GM19372 (cell line): Measurements from ENCODE around the gene IFITM10.

Source experiments
- ATAC-seq: cut with Tn5 transposase; IDR thresholded peaks from one replicate; pipeline ENCODE4 v1.9.1; 2021; ENCODE audit warnings: mild to moderate bottlenecking, low read depth, moderate library complexity; ENCODE audit not compliant: unreplicated experiment

IFITM10 gene

DNA sequence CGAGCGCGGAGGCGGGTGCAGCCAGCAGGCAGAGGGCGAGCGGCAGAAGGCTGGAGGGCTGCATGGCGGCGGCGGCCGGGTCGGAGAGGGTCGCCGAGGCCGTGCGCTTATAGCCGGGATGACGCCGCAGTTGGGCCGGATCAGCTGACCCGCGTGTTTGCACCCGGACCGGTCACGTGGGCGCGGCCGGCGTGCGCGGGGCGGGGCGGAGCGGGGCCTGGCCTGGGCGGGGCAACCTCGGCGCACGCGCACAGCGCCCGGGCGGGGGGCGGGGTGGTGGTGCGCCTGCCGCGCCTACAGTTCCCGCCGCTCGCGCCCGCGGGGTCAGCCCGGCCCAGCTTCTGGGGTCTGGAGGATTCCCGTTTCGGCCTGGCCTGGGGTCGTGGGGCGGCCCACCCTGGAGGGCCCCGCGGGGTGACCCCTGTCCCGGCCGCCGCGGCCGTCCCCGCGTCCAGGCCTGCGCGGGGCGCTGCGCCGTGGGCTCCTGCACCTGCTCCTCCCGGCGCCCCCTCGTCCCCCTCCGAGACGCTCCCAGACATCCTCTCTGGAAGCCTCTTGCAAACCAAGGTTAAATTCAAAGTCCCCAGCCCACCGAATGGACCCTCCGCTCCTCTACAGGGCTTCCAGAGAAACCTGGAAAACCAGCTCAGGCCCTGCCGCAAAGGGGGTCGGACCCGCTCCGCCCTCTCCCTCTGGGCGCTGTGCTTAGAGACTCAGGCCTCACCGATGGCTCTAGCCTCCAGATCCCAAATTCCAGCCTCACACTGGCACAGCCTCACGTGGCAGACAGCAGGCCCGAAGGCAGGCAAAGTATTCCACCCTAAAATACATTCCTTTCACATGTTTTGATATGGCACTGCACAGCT, 13.6 kb upstream of the IFITM10 start, which contains the start of gene CTSD:
Gene CTSD (minus strand): TSS at position 132 of the 866 bp plus-strand sequence. CDS start 68 bp downstream, at position 64.
- peak; percentile 82 for ATAC-seq

DNA sequence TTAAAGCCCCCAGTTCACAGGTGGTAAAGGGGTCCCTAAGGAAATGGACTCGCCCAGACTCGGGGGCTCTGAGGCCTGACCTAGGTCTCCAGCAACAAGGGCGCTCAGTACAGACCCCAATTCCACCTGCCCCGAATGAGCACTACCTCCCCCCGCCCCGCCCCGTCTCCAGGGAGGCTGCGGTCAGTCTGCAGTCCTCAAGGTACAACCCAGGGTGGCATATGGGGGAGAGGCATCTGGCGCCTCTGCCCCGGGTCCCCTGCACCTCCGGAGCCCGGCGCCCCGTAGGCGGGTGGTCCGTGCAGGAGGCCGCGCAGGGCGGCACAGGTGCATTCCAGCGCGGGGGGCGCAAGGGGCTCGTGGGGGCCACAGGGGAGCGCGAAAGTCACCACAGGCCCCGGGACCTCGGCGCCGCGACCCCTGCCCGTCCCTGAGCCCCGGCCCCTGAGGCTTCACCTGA, 13.0 kb upstream of the IFITM10 start:
- ATAC-seq = peak; percentile 24

DNA sequence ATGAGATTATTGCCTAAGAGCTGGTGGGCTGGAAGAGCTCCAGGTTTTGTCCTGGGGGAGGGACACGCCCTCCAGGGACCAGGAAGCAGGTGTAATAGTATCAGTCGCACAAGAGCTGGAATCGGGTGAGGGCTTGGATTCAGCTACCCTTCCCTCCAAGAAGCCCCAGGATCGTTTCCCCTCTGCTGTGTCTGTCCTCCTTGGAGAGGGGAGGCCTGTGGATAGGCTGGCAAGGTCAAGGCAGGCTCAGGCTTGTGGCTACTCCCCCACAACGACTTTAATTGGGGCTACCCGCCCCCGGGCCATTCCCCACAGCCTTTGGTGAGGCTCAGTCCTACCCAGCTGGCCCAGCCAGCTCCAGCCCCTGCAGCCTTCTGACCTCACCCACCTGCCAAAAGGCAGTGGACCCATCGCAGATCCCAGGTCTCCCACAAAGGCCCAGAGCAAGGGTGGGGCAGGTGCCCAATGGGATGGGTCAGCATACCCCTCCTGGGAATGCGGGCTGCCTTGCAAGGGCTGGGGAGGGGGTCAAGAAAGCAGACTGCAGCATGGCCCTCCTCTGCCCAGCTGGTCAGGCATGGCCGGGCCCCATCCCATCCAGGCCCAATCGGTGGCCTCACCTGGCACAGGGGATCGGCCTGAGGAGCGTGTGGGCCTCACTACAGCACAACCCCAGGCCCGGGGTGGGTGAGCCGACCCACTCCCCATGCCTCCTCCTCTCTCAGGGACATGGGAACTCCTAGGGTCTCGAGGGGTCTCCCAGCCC, 12.3 kb upstream of the IFITM10 start:
- no peak for ATAC-seq

DNA sequence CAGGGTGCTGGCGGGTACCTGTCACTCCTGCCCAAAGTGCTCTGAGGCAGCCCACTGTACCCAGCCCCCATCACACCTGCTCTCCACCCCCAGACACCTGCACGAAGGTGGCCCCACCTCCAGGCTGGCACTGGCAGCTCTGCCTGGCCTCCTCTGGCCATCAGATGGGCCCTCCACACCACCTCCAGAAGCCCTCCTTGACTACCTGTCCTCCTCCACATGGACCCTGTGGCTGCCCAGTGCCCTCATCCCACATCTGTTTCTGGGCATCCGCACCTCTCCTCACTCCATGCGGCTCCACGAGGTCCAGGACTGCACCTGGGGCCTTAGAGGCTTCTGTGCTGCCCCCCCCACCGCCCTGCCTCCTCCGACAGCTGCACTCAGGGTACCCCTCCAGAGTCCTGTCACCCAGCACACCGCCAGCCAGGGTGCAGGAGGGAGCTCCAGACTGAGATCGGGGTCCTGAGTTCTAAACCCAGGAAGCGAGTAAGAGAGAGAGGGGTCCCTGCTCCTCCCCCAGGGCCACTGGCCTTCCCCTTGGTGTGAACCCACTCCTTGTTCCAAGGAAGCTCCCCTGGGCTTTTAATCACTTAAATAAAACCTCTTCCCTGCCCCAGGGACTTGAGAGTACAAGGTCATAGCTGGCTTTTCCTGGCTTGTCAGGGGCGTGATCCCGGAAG, 11.6 kb upstream of the IFITM10 start:
- no peak for ATAC-seq

DNA sequence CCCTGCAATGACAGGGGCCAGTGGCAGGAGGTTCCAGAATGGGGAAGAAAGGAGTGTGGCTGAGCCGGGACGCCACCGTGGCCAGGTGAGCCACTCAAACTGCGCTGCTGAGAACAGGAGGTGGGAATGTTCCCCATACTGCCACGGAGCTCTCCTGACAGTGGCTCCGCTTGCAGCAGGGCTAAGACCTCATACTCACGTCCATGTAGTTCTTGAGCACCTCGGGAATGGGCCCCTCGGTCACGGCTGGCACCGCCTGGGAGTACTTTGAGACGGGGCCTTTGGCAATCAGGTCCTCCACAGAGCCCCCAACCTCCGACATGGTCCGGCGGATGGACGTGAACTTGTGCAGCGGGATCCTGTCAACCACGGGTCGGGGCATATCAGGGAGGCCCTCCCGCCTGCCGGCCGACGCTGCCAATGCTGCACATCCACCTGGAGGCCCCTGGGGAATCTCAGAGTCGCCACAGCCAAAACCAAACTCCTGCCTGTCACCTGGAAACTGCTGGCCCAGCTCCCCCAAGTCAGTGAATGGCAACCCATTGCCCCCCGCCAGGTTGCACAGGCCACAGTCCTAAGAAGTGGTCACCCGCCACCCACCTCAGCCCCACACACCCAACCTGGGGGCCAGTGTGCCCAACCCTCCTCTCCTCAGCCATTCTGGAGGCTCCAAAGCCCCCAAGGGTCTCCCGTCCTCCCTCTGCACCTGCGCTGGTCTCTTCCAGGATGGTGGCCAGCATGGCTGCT, 10.9 kb upstream of the IFITM10 start:
- no peak for ATAC-seq

DNA sequence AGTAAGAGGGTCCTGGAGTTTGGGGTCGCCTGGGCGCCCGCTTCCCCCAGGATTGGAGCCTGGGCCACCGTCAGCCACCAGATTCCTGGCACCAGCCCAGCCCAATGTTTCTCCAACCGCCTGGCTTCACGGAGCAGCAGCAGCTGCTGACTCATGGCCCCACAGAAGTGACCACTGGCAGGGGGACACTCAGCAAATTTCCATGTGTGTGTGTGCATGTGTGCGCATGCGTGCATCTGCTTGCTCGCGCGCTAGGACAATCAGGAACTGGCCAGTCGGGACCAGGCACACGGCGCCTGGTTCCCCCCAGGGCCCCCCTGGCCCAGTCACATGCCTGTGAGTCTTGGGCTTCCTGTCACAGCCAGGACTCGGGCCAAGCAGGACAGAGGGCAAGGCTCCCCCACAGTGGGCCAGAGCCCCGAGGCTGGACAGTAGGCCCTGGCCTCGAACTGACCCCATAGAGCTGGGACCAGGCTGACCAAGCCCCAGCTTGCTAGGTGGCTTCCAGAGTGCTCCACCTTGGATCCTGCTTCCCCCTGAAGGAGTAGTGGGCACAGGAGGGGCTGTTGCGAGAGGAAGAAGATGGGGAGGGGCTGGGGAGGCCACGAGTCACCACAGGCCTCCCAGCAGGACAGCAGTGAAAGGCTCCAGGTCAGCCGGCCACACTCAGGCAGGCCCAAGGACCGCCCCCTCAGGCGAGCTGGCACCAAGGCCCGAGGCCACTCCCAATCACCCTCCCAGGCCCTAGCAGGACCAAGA, 10.1 kb upstream of the IFITM10 start:
- no peak for ATAC-seq

DNA sequence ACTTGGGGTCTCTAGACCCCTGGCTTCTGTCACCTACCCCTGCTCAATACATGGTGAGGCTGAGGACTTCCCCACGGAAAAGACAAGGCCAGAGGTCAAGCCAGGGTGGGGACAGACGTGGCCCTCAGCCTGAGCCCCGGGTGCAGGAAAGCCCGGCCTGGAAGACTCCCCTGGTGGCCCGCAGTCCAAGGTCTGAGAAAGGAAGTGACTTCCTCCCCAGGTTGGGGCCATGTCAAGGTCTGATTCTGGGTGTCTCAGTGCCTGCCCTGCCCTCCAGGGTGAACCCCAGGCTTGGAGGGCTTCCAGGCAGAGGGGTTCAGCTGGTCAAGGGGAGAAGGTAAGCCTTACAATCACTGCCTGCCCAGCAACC, 9.4 kb upstream of the IFITM10 start:
- no peak for ATAC-seq

DNA sequence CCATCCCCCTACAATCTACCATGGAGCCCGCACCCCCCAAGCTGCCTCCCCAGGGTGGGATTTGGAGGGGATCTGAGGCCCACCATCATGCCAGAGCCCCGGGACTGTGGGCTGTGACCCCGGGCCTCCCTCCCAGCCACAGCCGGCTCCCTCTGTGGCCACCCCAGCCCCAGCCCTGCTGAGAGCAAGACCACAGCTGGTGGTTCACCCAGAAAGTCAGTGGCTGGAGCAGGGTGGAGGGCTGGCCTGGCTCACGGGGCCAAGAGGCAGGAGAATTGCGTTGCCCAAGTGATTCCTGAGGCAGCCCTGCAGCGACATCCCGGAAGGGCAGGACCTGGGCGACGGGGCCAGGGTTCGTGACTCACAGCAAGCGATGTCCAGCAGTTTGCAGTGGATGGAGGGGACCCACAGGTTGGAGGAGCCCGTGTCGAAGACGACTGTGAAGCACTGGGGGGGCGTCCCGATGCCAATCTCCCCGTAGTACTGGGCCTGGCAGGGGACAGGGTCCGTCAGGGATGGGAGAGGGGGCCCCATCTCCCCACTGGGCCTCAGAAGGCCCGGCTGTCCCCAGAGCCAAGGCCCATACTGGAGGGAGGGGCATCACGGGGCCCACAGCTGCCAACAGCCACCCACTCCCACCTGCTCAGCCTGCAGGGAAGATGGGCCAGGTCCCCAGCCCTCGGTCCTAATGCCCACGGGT, 8.9 kb upstream of the IFITM10 start:
- no peak for ATAC-seq

DNA sequence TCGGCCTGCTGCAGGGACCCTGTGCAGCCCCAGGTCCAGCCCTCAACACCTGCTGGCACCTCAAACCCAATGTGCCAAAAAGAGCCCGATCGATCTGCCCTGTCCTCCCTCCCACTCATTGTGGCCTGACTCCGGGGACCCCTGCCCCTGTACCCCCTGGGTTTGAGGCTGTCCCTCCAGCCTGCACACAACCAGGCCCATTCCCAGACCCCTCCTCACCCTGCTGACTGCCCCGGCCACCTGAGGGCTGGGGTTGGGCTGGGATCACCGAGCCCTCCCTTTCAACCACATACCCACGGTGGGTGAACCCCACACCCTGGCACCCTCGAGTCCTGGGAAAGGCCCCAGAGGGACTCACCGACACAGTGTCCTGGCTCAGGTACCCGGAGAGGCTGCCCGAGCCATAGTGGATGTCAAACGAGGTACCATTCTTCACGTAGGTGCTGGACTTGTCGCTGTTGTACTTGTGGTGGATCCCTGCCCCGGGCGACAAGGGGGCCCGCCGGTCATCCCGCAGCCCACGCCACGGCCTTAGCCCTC, 8.3 kb upstream of the IFITM10 start:
- no peak for ATAC-seq

DNA sequence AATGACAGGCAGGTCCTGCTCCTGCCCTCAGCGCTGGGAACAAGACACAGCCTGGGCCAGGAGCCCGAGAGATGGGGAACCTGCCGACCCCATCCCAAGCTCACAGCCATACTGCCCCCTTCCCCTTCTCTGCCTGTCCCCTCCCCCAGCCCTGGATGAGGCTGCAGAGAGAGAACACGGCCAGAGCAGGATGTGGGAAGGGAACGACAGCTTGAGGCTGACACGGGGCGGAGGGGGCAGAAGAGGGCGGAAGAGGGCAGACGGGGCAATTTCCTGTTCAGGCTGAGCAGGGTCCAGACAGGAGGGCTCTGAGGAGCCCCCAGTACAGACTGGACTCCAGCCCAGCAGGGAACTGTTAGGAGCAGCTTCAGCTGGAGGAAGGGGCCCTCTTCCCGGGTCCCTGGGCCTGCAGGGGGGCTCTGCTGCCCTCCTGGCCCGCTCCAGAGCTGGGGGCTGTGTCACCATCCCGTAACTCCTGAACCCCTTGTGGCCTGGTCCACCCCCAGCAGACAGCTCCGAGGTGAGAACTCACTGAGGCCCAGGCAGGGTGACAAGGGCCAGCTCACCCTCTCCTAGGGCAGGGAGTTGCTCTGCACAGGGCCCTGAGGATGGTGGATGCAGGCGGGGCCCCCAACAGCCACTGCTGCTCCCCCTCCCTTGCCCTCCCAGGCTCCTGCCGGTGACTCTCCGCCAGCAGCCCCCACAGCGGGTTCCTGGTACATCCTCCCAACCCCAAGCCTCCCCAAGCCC, 7.6 kb upstream of the IFITM10 start:
- ATAC-seq = no peak

DNA sequence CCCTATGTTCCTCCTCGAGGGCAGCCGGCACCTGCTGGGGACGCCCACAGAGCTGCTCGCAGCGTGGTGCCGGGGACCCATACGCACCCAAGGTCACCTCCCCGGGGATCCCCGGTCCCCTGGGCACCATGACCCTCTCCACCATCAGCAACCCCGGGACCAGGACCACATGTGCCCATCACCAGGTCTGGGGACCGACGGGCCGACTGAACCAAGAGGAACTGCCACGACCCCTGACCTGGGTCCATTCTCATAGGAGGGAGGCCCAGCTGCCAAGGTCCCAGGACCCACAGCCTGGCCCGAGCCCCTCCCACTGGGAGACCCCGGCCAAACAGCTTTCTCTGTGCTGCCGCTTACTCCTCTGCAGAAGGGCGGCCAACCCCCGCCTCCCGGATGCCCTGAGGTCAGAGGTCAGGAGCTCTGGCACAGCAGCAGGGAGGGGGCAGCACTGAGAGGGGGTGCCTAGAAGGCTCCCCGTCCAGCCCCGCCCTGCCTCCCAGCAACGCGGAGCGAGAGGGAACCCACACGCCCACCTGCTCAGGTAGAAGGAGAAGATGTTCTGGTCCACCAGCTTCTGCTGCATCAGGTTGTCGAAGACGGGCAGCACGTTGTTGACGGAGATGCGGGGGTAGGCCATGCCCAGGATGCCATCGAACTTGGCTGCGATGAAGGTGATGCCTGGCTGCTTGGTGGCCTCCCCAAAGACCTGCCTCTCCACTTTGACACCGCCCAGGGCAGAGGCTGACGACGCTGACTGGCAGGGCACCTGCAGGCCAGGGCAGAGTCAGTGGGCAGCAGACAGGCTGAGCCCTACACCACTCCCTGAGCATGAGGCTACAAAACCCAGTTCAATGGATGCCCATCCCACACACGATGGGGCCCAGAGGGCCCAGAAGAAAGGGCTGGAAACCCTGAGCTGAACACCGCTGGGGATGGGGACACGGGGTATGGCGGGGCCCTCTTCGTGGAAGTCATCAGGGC, 6.7 kb upstream of the IFITM10 start:
- ATAC-seq = no peak

DNA sequence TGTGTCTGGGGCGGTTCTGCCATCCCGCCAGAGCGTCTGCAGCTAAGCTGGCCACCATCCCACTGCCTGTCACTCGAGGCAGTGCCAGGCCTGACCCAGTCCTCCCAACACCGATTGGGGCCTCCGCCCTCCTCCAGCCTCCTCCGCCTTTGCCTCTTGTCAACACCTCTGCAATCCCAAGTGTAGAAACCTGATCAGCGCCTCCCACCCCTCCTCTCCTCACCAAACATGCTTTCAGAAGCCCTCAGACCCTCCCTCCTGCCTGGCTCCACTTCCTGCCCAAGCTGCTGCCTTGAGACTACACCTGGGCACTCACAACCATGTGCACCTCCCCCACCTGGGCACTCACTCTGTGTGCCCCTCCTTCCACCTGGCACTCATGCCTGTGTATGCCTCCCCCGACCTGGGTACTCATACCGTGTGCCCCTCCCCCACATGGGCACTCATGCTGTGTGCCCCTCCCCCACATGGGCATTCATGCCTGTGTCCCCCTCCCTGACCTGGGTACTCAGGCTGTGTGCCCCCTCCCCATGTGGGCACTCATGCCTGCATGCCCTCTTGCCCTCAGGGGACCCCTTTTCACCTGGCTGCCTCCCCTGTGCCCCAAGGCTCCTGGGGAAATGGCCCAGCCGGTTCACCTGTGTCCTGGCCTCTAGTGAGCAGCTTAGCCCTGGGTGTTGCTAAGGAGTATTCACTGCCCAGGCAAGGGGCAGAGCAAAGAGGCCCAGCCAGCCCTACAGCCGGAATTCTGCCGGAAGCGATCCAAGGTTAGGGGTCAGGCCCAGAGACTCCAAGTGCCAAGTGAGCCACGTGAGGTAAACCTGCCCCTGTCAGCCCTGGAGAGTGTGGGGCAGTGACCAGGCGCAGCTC, 5.5 kb upstream of the IFITM10 start:
- no peak for ATAC-seq

DNA sequence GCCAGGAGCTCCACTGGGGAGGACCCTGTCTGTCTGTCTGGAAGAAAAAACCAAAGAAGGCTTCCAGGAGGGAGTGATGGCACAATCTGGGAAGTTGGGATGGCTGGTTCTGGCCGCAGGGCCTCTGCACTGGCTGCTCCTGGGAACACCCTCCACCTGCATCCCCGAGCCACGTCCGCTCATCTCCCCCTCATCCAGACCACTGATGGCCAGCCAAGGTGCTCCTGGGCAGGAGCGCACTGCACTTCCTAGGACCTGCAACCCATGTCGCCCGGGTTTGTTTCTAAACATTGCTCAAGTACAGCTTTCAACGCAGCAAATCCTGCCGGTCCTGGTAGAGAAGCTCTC, 4.9 kb upstream of the IFITM10 start:
- ATAC-seq = no peak

DNA sequence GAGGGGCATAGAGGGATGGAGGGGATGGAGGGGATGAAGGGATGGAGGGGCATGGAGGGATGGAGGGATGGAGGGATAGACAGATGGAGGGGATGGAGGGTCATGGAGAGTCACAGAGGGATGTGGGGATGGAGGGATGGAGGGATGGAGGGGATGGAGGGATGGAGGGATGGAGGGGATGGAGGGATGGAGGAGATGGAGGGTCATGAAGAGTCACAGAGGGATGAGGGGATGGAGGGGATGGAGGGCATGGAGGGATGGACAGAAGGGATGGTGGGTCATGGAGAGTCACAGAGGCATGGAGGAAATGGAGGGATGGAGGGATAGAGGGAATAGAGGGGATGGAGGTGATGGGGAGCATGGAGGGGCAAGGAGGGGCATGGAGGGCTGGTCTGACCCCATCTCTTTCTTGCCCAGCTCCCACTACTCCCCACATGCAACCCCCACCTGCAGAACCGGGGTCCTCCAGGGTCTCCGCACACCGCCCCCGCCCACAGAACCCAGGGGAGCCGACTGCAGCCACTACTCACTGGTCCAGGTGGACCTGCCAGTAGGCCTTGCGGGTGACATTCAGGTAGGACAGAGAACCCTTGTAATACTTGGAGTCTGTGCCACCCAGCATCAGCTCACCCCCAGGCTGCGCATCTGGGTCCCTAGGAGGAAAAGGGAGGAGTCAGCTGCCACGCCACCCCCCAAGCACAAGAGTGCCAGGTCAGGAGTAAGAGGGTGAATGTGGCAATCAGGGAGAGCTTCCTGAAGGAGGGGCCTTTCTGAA, 4.2 kb upstream of the IFITM10 start:
- no peak for ATAC-seq

DNA sequence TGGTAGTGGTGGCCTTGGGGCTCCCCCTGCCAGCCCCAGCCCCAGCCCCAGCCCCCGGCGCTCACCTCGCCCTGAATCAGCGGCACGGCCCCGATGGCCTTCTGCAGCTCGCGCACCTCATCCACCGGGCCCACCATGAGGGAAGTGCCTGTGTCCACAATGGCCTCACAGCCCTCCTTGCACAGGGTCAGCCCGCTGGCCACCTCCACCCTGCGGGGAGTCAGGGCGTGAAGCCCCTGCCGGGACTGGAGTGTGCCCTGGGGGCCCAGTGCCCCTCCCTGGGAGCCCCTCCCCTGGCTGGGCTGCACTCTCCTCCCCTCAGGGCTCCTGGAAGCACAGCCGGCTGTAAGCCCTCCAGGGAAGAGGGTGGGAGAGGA, 3.5 kb upstream of the IFITM10 start:
- no peak for ATAC-seq
